Hepatocyte (in vitro differentiated cells): ENCODE data around the gene RPGRIP1.

Experiments
- EZH2 ChIP-seq: fragments of 200-600 bp; sonication (generic); IDR thresholded peaks from 2 replicates; pipeline ENCODE4 v1.6.1; 2016; ENCODE audit warnings: antibody characterized with exemption, mild to moderate bottlenecking, borderline replicate concordance
- TF ChIP-seq, protein P1 (sequence below): fragments of 200-600 bp; sonication (generic); IDR thresholded peaks from 2 replicates; pipeline ENCODE4 v1.5.1; 2016; ENCODE audit warnings: antibody characterized with exemption, mild to moderate bottlenecking; ENCODE audit not compliant: poor library complexity

DNA sequence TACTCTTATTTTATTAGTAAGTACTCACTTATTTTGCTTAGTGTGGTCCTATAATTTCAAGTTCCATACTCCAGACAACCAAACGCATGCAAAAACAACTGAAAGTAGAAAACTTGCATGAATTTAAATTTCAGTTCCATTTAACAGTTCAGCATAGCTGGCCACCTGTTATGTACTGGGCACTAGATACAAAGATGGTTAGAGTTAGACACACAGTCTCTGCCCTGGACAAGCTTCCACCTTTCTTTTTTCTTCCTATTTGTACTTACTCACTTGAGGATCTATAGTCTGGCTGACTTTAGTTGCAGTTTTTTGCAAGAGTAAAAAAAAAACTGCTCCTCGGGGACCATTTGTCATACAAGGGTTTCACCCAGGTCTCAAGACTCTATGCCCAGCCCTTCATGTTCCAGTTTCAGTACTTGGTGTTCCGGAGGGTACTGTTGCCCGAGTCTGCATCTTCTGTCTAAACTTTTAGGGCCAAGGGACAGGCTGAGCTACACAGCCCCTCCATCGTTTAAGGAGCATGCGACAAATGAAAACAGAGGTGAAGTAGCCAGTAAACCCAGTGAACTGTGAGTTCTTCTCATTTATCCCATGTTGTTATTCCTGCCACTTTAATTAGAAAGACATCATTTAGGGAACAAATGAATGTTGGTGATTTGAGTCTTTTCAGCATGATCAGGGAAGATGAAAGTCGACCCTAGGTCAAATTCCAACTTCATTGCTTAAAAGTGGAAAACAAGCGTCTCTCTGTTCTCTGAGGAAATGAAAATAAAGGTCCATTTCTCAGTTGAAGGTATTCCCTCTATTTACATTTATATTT lies 22.3 kb downstream of the RPGRIP1 start:
- TF ChIP-seq, protein P1, sequence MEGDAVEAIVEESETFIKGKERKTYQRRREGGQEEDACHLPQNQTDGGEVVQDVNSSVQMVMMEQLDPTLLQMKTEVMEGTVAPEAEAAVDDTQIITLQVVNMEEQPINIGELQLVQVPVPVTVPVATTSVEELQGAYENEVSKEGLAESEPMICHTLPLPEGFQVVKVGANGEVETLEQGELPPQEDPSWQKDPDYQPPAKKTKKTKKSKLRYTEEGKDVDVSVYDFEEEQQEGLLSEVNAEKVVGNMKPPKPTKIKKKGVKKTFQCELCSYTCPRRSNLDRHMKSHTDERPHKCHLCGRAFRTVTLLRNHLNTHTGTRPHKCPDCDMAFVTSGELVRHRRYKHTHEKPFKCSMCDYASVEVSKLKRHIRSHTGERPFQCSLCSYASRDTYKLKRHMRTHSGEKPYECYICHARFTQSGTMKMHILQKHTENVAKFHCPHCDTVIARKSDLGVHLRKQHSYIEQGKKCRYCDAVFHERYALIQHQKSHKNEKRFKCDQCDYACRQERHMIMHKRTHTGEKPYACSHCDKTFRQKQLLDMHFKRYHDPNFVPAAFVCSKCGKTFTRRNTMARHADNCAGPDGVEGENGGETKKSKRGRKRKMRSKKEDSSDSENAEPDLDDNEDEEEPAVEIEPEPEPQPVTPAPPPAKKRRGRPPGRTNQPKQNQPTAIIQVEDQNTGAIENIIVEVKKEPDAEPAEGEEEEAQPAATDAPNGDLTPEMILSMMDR = no peak
- no peak for TF ChIP-seq EZH2
